ENCODE measurements around the gene FOXI3. TPM values are rescaled to one million over a fixed set of nuclear protein-coding genes. Genes with fewer than 3 reads are reported as not detected.

Gene FOXI3
- total RNA-seq, 1 donor: not detected

GRCh38 chr2:88400037-88400767, 52.3 kb downstream of the FOXI3 start:
- TF ChIP-seq, protein P1, sequence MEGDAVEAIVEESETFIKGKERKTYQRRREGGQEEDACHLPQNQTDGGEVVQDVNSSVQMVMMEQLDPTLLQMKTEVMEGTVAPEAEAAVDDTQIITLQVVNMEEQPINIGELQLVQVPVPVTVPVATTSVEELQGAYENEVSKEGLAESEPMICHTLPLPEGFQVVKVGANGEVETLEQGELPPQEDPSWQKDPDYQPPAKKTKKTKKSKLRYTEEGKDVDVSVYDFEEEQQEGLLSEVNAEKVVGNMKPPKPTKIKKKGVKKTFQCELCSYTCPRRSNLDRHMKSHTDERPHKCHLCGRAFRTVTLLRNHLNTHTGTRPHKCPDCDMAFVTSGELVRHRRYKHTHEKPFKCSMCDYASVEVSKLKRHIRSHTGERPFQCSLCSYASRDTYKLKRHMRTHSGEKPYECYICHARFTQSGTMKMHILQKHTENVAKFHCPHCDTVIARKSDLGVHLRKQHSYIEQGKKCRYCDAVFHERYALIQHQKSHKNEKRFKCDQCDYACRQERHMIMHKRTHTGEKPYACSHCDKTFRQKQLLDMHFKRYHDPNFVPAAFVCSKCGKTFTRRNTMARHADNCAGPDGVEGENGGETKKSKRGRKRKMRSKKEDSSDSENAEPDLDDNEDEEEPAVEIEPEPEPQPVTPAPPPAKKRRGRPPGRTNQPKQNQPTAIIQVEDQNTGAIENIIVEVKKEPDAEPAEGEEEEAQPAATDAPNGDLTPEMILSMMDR (IDR thresholded peaks at IDR 0.05; ENCODE audit: insufficient read depth, low read length): no peak
- no peak for DNase-seq (ENCODE audit: low read depth)
- H3K4me3 ChIP-seq (ENCODE audit: low read depth, low read length): no peak overlapping the region

GRCh38 chr2:88398180-88398579, 54.3 kb downstream of the FOXI3 start:
- no peak for DNase-seq (ENCODE audit: low read depth)
- TF ChIP-seq, protein P1 (IDR thresholded peaks at IDR 0.05; ENCODE audit: insufficient read depth, low read length): no peak
- H3K4me3 ChIP-seq (ENCODE audit: low read depth, low read length): no peak overlapping the region

Small RNAs within 50 kb of the gene (small RNA-seq; reads per million reads assigned to genes)
- not detected for gene RNU6-1007P

Other genes starting within 250 kb of the FOXI3 start
- 31.5 and 92.3 TPM in 2 replicates for gene EIF2AK3, start 174.8 kb upstream of the FOXI3 start, total RNA-seq (ENCODE audit: low replicate concordance)
- gene RPIA, start 239.0 kb upstream of the FOXI3 start, total RNA-seq (ENCODE audit: low replicate concordance): 7.6 and 24.1 TPM in 2 replicates

Measured in fibroblast of the aortic adventitia (primary cell).